Endothelial cell of umbilical vein (primary cell): ENCODE data around the gene KLHL25.

Source experiments
- EZH2 ChIP-seq: IDR thresholded peaks from 2 replicates; pipeline ENCODE4 v1.6.1; 2012; ENCODE audit warnings: borderline replicate concordance, low read depth, mild to moderate bottlenecking, moderate library complexity, low read length, inconsistent platforms; ENCODE audit not compliant: severe bottlenecking
- GATA2 ChIP-seq: IDR thresholded peaks from 2 replicates; pipeline ENCODE4 v1.7.0; 2011; ENCODE audit warnings: low read depth, mild to moderate bottlenecking, moderate library complexity, mixed read lengths, low read length; ENCODE audit not compliant: insufficient read length, insufficient read depth
- JUN ChIP-seq: IDR thresholded peaks from 2 replicates; pipeline ENCODE4 v1.6.1; 2011; ENCODE audit warnings: borderline replicate concordance, low read depth; ENCODE audit not compliant: insufficient read length, insufficient read depth
- MYC ChIP-seq: IDR thresholded peaks from one replicate; pipeline ENCODE4 v1.6.1; 2011; ENCODE audit warnings: mild to moderate bottlenecking, low read depth, low read length
- POLR2A ChIP-seq: IDR thresholded peaks from 2 replicates; pipeline ENCODE4 v1.6.1; 2012; ENCODE audit warnings: low read depth, mild to moderate bottlenecking, control low read depth, low read length
- POLR2AphosphoS5 ChIP-seq: IDR thresholded peaks from 2 replicates; pipeline ENCODE4 v1.6.1; 2012; ENCODE audit warnings: low read depth, mild to moderate bottlenecking, control low read depth, low read length, moderate library complexity; ENCODE audit not compliant: insufficient read depth
- TF ChIP-seq, protein P1 (sequence below), 2 donors: IDR thresholded peaks; 1 replicate in 1 of 2; 2 replicates in 1 of 2; pipeline ENCODE4 v1.5.1; 2011; ENCODE audit warnings: low read length in 2 of 2, mild to moderate bottlenecking in 2 of 2, moderate library complexity in 2 of 2, control low read depth in 1 of 2, inconsistent platforms in 1 of 2, low read depth in 1 of 2; ENCODE audit not compliant: insufficient read depth in 1 of 2; ENCODE audit errors: extremely low read depth in 1 of 2

- TF ChIP-seq, protein P1, sequence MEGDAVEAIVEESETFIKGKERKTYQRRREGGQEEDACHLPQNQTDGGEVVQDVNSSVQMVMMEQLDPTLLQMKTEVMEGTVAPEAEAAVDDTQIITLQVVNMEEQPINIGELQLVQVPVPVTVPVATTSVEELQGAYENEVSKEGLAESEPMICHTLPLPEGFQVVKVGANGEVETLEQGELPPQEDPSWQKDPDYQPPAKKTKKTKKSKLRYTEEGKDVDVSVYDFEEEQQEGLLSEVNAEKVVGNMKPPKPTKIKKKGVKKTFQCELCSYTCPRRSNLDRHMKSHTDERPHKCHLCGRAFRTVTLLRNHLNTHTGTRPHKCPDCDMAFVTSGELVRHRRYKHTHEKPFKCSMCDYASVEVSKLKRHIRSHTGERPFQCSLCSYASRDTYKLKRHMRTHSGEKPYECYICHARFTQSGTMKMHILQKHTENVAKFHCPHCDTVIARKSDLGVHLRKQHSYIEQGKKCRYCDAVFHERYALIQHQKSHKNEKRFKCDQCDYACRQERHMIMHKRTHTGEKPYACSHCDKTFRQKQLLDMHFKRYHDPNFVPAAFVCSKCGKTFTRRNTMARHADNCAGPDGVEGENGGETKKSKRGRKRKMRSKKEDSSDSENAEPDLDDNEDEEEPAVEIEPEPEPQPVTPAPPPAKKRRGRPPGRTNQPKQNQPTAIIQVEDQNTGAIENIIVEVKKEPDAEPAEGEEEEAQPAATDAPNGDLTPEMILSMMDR (IDR thresholded peaks at IDR 0.05; ENCODE audit: extremely low read depth in 1 of 2, insufficient read depth in 1 of 2, low read depth in 1 of 2, low read length in 2 of 2): no peak
- TF ChIP-seq POLR2A: no peak
- no peak for TF ChIP-seq POLR2AphosphoS5
- no peak for TF ChIP-seq EZH2
- TF ChIP-seq MYC: no peak
- TF ChIP-seq GATA2: no peak
- TF ChIP-seq JUN: no peak
Observed at GRCh38 chr15:85789496-85789875, 5.2 kb downstream of the KLHL25 start.
